ENCODE results near the gene TRAPPC1. TPM values are rescaled to one million over a fixed set of nuclear protein-coding genes. Genes with fewer than 3 reads are reported as not detected.

The TRAPPC1 gene
- total RNA-seq, 1 experiment from 2014 or later, result 224 TPM

GRCh38 chr17:7946441-7946840, 14.7 kb upstream of the TRAPPC1 start:
- ChIA-PET CTCF (interaction anchor here (0.6 kb wide), 1 partner anchor 295 kb away, joined by 10 read pairs; no protein-coding TSS in a partner anchor), POLR2A (ENCODE audit: unreplicated experiment) (no interaction called here)
- Histone ChIP-seq H3K36me3 (ENCODE audit: low read depth) (no peaks in the 10 kb centered on the region), H3K27ac (no peak overlapping the region), H3K9me2 (ENCODE audit: insufficient read depth) (no peaks in the 10 kb centered on the region), H3K79me2 (ENCODE audit: low read depth) (no peaks in the 10 kb centered on the region), H3F3A (ENCODE audit: insufficient read depth, low read depth) (no peaks in the 10 kb centered on the region), H3K4me3 (no peak overlapping the region), H3K4me1 (replicated peaks; ENCODE audit: insufficient read depth) (no peaks in the 10 kb centered on the region), H2AFZ (no peak overlapping the region), H3K9me3 (ENCODE audit: insufficient read depth, low read depth) (no peaks in the 10 kb centered on the region), H4K20me1 (ENCODE audit: insufficient read depth) (no peaks in the 10 kb centered on the region; the same call in 1 of the 2 replicates), H3K4me2 (no peak overlapping the region), H3K27me3 (ENCODE audit: insufficient read depth, low read depth) (no peaks in the 10 kb centered on the region)
- intact Hi-C loops (cut with micrococcal nuclease; ENCODE audit: unreplicated experiment), result no loop called here
- BruUV-seq (replicated peaks), result no TSS peak
- TF ChIP-seq EZH2 (IDR thresholded peaks at IDR 0.05; ENCODE audit: low read depth), result no peak
- TF ChIP-seq CTCF (conservative IDR thresholded peaks at IDR 0.05), result no peak
- no peak for DNase-seq

- TF ChIP-seq CTCF (conservative IDR thresholded peaks at IDR 0.05), result no peak
- TF ChIP-seq EZH2 (IDR thresholded peaks at IDR 0.05; ENCODE audit: low read depth), result no peak
- DNase-seq, result no peak
- intact Hi-C loops (cut with micrococcal nuclease; ENCODE audit: unreplicated experiment), result no loop called here
- Histone ChIP-seq H3K9me3 (ENCODE audit: insufficient read depth, low read depth) (no peaks in the 10 kb centered on the region), H3K27ac (no peak overlapping the region), H3K4me3 (no peak overlapping the region), H3K27me3 (ENCODE audit: insufficient read depth, low read depth) (no peaks in the 10 kb centered on the region), H2AFZ (no peak overlapping the region), H3K4me1 (replicated peaks; ENCODE audit: insufficient read depth) (no peaks in the 10 kb centered on the region), H3K79me2 (ENCODE audit: low read depth) (no peaks in the 10 kb centered on the region), H3F3A (ENCODE audit: insufficient read depth, low read depth) (no peaks in the 10 kb centered on the region), H3K4me2 (no peak overlapping the region), H3K36me3 (ENCODE audit: low read depth) (no peaks in the 10 kb centered on the region), H3K9me2 (ENCODE audit: insufficient read depth) (no peaks in the 10 kb centered on the region), H4K20me1 (ENCODE audit: insufficient read depth) (no peaks in the 10 kb centered on the region; the same call in 1 of the 2 replicates)
- BruUV-seq (replicated peaks), result no TSS peak
- ChIA-PET CTCF (interaction anchor here (0.5 kb wide), 2 partner anchors 20 to 105 kb away, joined by 3 to 4 read pairs; no protein-coding TSS in a partner anchor), POLR2A (ENCODE audit: unreplicated experiment) (no interaction called here)
Measured at GRCh38 chr17:7945651-7946050, 13.9 kb upstream of the TRAPPC1 start.

- Histone ChIP-seq H3K36me3 (ENCODE audit: low read depth) (no peaks in the 10 kb centered on the region), H4K20me1 (ENCODE audit: insufficient read depth) (no peaks in the 10 kb centered on the region), H3K27ac (no peak overlapping the region), H3K9me2 (ENCODE audit: insufficient read depth) (no peaks in the 10 kb centered on the region), H3K79me2 (ENCODE audit: low read depth) (no peaks in the 10 kb centered on the region), H3K9me3 (ENCODE audit: insufficient read depth, low read depth) (no peaks in the 10 kb centered on the region), H3K4me3 (no peak overlapping the region), H3F3A (ENCODE audit: insufficient read depth, low read depth) (no peaks in the 10 kb centered on the region), H3K4me2 (no peak overlapping the region), H2AFZ (no peak overlapping the region), H3K27me3 (ENCODE audit: insufficient read depth, low read depth) (no peaks in the 10 kb centered on the region), H3K4me1 (replicated peaks; ENCODE audit: insufficient read depth) (no peaks in the 10 kb centered on the region)
- CTCF ChIA-PET, result no interaction called here
- DNase-seq, result no peak
- TF ChIP-seq CTCF (conservative IDR thresholded peaks at IDR 0.05), result no peak
- TF ChIP-seq EZH2 (IDR thresholded peaks at IDR 0.05; ENCODE audit: low read depth), result no peak
- BruUV-seq (replicated peaks), result no TSS peak
- intact Hi-C loops (cut with micrococcal nuclease; ENCODE audit: unreplicated experiment), result no loop called here
- POLR2A ChIA-PET (ENCODE audit: unreplicated experiment), result no interaction called here
Measured at GRCh38 chr17:7944326-7944725, 12.6 kb upstream of the TRAPPC1 start.
